Neural progenitor cell (in vitro differentiated cells): ENCODE data around the gene ACKR3. TPM values are rescaled to one million over a fixed set of nuclear protein-coding genes. Genes with fewer than 3 reads are reported as not detected.

Experiments
- DNase-seq: peaks from one replicate; pipeline ENCODE4 v3.0.0-alpha.2; 2016; ENCODE audit warnings: low spot score
- H2AFZ ChIP-seq: fragments of 200-600 bp; sonication (generic); replicated peaks from 2 replicates; pipeline ENCODE4 v1.6.1; 2016; ENCODE audit warnings: antibody characterized with exemption
- H3F3A ChIP-seq: fragments of 200-600 bp; sonication (generic); 2 replicates; pipeline ENCODE4 v1.6.1; 2016; ENCODE audit warnings: antibody characterized with exemption, low read depth
- H3K27ac ChIP-seq: fragments of 200-600 bp; sonication (generic); 2 replicates; pipeline ENCODE4 v1.5.1; 2016; ENCODE audit warnings: mild to moderate bottlenecking
- H3K27me3 ChIP-seq: fragments of 200-600 bp; sonication (generic); 2 replicates; pipeline ENCODE4 v1.6.1; 2016; ENCODE audit warnings: mild to moderate bottlenecking, moderate library complexity
- H3K36me3 ChIP-seq: fragments of 200-600 bp; sonication (generic); 2 replicates; pipeline ENCODE4 v1.5.1; 2016
- H3K4me1 ChIP-seq: fragments of 200-600 bp; sonication (generic); 2 replicates; pipeline ENCODE4 v1.6.1; 2016; ENCODE audit warnings: mixed run types
- H3K4me2 ChIP-seq: fragments of 200-600 bp; sonication (generic); 2 replicates; pipeline ENCODE4 v1.6.1; 2016
- H3K4me3 ChIP-seq: fragments of 200-600 bp; sonication (generic); 2 replicates; pipeline ENCODE4 v1.5.1; 2016
- H3K79me2 ChIP-seq: fragments of 200-600 bp; sonication (generic); 2 replicates; pipeline ENCODE4 v1.6.1; 2016; ENCODE audit warnings: low read depth
- H3K9ac ChIP-seq: fragments of 200-600 bp; sonication (generic); 2 replicates; pipeline ENCODE4 v1.6.1; 2016
- H3K9me3 ChIP-seq: fragments of 200-600 bp; sonication (generic); 2 replicates; pipeline ENCODE4 v1.5.1; 2016; ENCODE audit warnings: low read depth
- H4K20me1 ChIP-seq: fragments of 200-600 bp; sonication (generic); 2 replicates; pipeline ENCODE4 v1.6.1; 2016; ENCODE audit warnings: low read depth
- H3K27ac Mint-ChIP-seq: 3 replicates; pipeline ENCODE4 v1.8.0; 2021; ENCODE audit warnings: mixed read lengths
- H3K27me3 Mint-ChIP-seq: 2 replicates; pipeline ENCODE4 v1.8.0; 2022; ENCODE audit warnings: low read depth, mild to moderate bottlenecking, inconsistent platforms, moderate library complexity, mixed read lengths; ENCODE audit not compliant: insufficient read depth
- H3K36me3 Mint-ChIP-seq: 3 replicates; pipeline ENCODE4 v1.8.0; 2021; ENCODE audit warnings: mixed read lengths
- H3K4me1 Mint-ChIP-seq: 3 replicates; pipeline ENCODE4 v1.8.0; 2021; ENCODE audit warnings: mixed read lengths
- H3K4me3 Mint-ChIP-seq: 3 replicates; pipeline ENCODE4 v1.8.0; 2021; ENCODE audit warnings: mild to moderate bottlenecking, moderate library complexity, mixed read lengths
- H3K9me3 Mint-ChIP-seq: 3 replicates; pipeline ENCODE4 v1.8.0; 2020; ENCODE audit warnings: mixed read lengths
- EZH2 ChIP-seq: fragments of 200-600 bp; sonication (generic); IDR thresholded peaks from 2 replicates; pipeline ENCODE4 v1.6.1; 2017; ENCODE audit warnings: antibody characterized with exemption, mild to moderate bottlenecking, moderate library complexity
- EZH2phosphoT487 ChIP-seq: fragments of 200-600 bp; sonication (generic); IDR thresholded peaks from 2 replicates; pipeline ENCODE4 v1.6.1; 2017; ENCODE audit warnings: antibody characterized with exemption
- total RNA-seq: library from RNA; depleted of rRNA; stranded (reverse); fragments of >200 nt; gene quantifications from 2 replicates; pipeline ENCODE4 v1.2.3, GENCODE V29; 2015; ENCODE audit warnings: low replicate concordance
- TF ChIP-seq, protein P1 (sequence below): fragments of 200-600 bp; sonication (generic); IDR thresholded peaks from 2 replicates; pipeline ENCODE4 v1.5.1; 2017; ENCODE audit warnings: antibody characterized with exemption, mild to moderate bottlenecking

ACKR3 gene
- total RNA-seq, 1 donor from 2014 or later, result 1.6 TPM

GRCh38 chr2:236585966-236586365, 16.3 kb downstream of the ACKR3 start:
- Histone ChIP-seq H3K9ac (no peak overlapping the region), H3K4me3 (no peak overlapping the region), H3K4me1 (peaks cover 5% of the 10 kb centered on the region), H3K27me3 (no peaks in the 10 kb centered on the region), H3K9me3 (no peaks in the 10 kb centered on the region), H3K4me2 (no peak overlapping the region), H3K79me2 (no peaks in the 10 kb centered on the region), H2AFZ (no peak overlapping the region), H3K36me3 (no peaks in the 10 kb centered on the region), H4K20me1 (no peaks in the 10 kb centered on the region), H3F3A (no peaks in the 10 kb centered on the region), H3K27ac (no peak overlapping the region)
- Mint-ChIP-seq H3K9me3 (peaks cover 7% of the 10 kb centered on the region), H3K27me3 (peaks cover 16% of the 10 kb centered on the region), H3K4me1 (peaks cover 46% of the 10 kb centered on the region), H3K4me3 (no peak overlapping the region), H3K27ac (no peak overlapping the region), H3K36me3 (peaks cover 9% of the 10 kb centered on the region)
- TF ChIP-seq EZH2phosphoT487, result no peak
- TF ChIP-seq EZH2, result no peak
- TF ChIP-seq, protein P1, sequence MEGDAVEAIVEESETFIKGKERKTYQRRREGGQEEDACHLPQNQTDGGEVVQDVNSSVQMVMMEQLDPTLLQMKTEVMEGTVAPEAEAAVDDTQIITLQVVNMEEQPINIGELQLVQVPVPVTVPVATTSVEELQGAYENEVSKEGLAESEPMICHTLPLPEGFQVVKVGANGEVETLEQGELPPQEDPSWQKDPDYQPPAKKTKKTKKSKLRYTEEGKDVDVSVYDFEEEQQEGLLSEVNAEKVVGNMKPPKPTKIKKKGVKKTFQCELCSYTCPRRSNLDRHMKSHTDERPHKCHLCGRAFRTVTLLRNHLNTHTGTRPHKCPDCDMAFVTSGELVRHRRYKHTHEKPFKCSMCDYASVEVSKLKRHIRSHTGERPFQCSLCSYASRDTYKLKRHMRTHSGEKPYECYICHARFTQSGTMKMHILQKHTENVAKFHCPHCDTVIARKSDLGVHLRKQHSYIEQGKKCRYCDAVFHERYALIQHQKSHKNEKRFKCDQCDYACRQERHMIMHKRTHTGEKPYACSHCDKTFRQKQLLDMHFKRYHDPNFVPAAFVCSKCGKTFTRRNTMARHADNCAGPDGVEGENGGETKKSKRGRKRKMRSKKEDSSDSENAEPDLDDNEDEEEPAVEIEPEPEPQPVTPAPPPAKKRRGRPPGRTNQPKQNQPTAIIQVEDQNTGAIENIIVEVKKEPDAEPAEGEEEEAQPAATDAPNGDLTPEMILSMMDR, result no peak
- DNase-seq, result no peak

DNA sequence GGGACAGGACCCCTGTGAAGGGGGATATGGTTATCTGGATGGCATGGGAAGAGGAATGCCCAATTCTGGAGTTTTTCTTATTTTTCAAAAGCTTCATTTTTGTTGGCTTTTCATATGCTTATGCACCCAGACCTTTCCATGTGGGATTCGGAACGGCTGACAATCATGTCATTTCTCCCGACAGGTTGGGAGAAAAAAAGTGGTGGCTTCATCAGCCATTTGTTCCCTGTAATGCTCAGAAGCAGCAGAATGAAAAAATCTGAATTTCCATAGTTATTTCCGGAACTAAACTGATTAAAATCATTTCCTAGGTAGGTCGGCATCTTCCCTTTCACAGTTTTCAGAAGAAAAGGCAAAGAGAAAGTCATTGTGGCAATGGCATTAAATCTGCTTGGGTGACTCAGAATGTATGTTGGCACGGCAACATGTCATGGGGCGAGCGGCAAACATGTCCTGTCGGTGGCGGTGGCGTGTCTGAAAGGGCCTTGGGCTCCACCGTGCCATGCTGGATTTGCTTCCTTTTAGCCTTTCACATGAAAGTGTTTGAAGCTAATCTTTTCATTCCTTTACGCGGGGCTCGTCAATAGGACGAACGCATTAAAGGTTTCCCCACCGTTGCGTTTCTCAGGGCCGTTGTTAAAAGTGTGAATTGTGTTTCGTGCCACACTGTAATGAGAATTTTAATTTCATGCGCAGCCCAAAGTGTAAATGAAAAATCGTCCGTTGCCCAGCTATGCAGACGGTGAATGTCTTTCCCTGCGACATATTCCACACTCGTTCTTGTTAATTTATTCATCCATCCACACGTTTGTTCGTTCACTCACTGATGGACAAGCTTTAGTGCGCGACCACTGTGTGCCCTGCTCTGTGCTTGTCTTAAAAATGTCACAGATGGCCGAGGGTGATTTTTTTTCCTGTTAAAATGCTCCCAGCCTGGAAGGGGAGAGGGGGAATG, 18.5 kb downstream of the ACKR3 start:
- peaks cover 49% of the 10 kb centered on the region for H3K4me1 Mint-ChIP-seq
- H3K9ac ChIP-seq, result no peak overlapping the region
- H3K27ac ChIP-seq, result no peak overlapping the region

GRCh38 chr2:236588932-236589592, 19.4 kb downstream of the ACKR3 start:
- H3K27me3 ChIP-seq, result no peaks in the 10 kb centered on the region
- no peak overlapping the region for H2AFZ ChIP-seq
- H3K4me3 ChIP-seq, result no peak overlapping the region
- Mint-ChIP-seq H3K9me3 (peaks cover 7% of the 10 kb centered on the region), H3K36me3 (no peaks in the 10 kb centered on the region), H3K27ac (peak overlapping the region; percentile 93), H3K4me1 (peaks cover 46% of the 10 kb centered on the region), H3K27me3 (peaks cover 13% of the 10 kb centered on the region), H3K4me3 (peak overlapping the region; percentile 9)
- no peak overlapping the region for H3K27ac ChIP-seq
- no peaks in the 10 kb centered on the region for H3K36me3 ChIP-seq
- H3K9ac ChIP-seq, result no peak overlapping the region
- DNase-seq, result no peak
- peaks cover 3% of the 10 kb centered on the region for H3F3A ChIP-seq
- H3K4me2 ChIP-seq, result no peak overlapping the region
- no peaks in the 10 kb centered on the region for H3K79me2 ChIP-seq
- no peaks in the 10 kb centered on the region for H3K9me3 ChIP-seq
- H4K20me1 ChIP-seq, result no peaks in the 10 kb centered on the region
- TF ChIP-seq EZH2phosphoT487 (no peak), EZH2 (no peak)
- TF ChIP-seq, protein P1, result no peak
- peaks cover 5% of the 10 kb centered on the region for H3K4me1 ChIP-seq

More for the DNA sequence above, 18.5 kb downstream of the ACKR3 start:
- Histone ChIP-seq H3K27me3 (no peaks in the 10 kb centered on the region), H2AFZ (no peak overlapping the region), H3K36me3 (no peaks in the 10 kb centered on the region), H3K4me2 (no peak overlapping the region), H3K79me2 (no peaks in the 10 kb centered on the region), H3K4me1 (peaks cover 5% of the 10 kb centered on the region), H3K4me3 (no peak overlapping the region), H4K20me1 (no peaks in the 10 kb centered on the region), H3F3A (no peaks in the 10 kb centered on the region), H3K9me3 (no peaks in the 10 kb centered on the region)
- TF ChIP-seq EZH2, result no peak
- TF ChIP-seq, protein P1, result no peak
- peaks cover 13% of the 10 kb centered on the region for H3K27me3 Mint-ChIP-seq
- peak overlapping the region; percentile 34 for H3K4me3 Mint-ChIP-seq
- H3K27ac Mint-ChIP-seq, result peak overlapping the region; percentile 94
- DNase-seq, result no peak
- peaks cover 7% of the 10 kb centered on the region for H3K9me3 Mint-ChIP-seq
- peaks cover 3% of the 10 kb centered on the region for H3K36me3 Mint-ChIP-seq
